SH-SY5Y (cell line): Measurements from ENCODE around the gene NCKAP5.

Source experiments
- GATA2 ChIP-seq: IDR thresholded peaks from 2 replicates; pipeline ENCODE4 v1.6.1; 2011; ENCODE audit warnings: mild to moderate bottlenecking, low read depth, low read length
- GATA3 ChIP-seq: IDR thresholded peaks from 2 replicates; pipeline ENCODE4 v1.6.1; 2011; ENCODE audit warnings: low read depth, mild to moderate bottlenecking, low read length, moderate library complexity

DNA sequence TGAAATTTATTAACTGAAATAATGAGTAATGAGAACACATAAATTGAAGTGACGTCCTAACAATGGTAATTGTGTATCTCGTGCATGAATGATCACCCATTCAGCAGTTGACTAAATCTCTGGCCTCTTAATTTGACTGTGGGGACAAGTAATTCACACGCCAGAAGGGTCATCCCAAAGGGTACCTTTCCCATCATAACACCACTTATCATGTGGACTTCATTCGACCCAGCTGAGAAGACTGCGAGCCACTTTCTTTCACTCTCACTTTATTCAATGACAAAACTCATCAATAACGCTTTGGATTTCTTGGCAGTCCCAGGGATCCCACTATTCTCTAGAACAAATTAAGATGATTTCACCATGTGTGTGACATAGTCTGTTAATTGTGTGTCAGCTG is 835.6 kb downstream of the NCKAP5 start:
- no peak for TF ChIP-seq GATA3
- no peak for TF ChIP-seq GATA2
